ENCODE data around the gene SAMD11. TPM values are rescaled to one million over a fixed set of nuclear protein-coding genes. Genes with fewer than 3 reads are reported as not detected.

SAMD11 gene
- total and polyA plus RNA-seq, 2 of the 8 experiments (the other 6 are each of a cell fraction or from before 2014, with no cell fraction given), result 0.18 to 0.30 TPM

GRCh38 chr1:955474-955873 lies 31.8 kb downstream of the SAMD11 start:
- H2BK120ac ChIP-seq (replicated peaks; ENCODE audit: low read depth, low read length), result no peak overlapping the region
- H2BK12ac ChIP-seq (ENCODE audit: low read depth, low read length), result no peak overlapping the region
- DNase-seq (ENCODE audit: low read depth in 1 of 2, low spot score in 2 of 2) (no peak), FAIRE-seq (no peak)
- H3K56ac ChIP-seq (replicated peaks; ENCODE audit: insufficient read length, low read depth, low read length), result no peak overlapping the region
- H2BK15ac ChIP-seq (ENCODE audit: low read length), result no peak overlapping the region
- H3K27ac ChIP-seq (ENCODE audit: low read depth, low read length), result no peak overlapping the region
- ChIA-PET CTCF (ENCODE audit: partially characterized antibody) (interaction anchor here (1.0 to 2.1 kb wide), 8 partner anchors 9 to 109 kb away, joined by 3 to 5 read pairs (median 3); no protein-coding TSS in a partner anchor), POLR2A (ENCODE audit: partially characterized antibody) (interaction anchor here (8.8 kb wide), 1 partner anchor 13 kb away, joined by 65 read pairs; no protein-coding TSS in a partner anchor)
- no peak overlapping the region for H3K14ac ChIP-seq (ENCODE audit: insufficient read length)
- H2BK5ac ChIP-seq (ENCODE audit: low read depth, low read length), result no peak overlapping the region
- no peak overlapping the region for H2AFZ ChIP-seq (ENCODE audit: low read length)
- H2AK5ac ChIP-seq (ENCODE audit: low read depth, low read length), result no peak overlapping the region
- H3K9me3 ChIP-seq (ENCODE audit: insufficient read depth in 2 of 2, low read depth in 1 of 2, low read length in 1 of 2), result no peaks in the 10 kb centered on the region; a peak in 1 of 4 replicates
- no peak overlapping the region for H4K5ac ChIP-seq (ENCODE audit: insufficient read length, low read depth, low read length)
- H3K4ac ChIP-seq (replicated peaks; ENCODE audit: insufficient read length, low read depth, low read length), result no peak overlapping the region
- H3K4me1 ChIP-seq (replicated peaks in 1 of 4; ENCODE audit: control insufficient read depth in 3 of 4, insufficient read depth in 4 of 4, low read length in 3 of 4), result peaks cover 0 to 4% (median 0%) of the 10 kb centered on the region in 4 experiments; a peak in 1 of 7 replicates
- no peak overlapping the region for H3K18ac ChIP-seq (ENCODE audit: extremely low read depth, low read length)
- H4K8ac ChIP-seq (ENCODE audit: extremely low read depth, insufficient read depth, low read length), result no peak overlapping the region
- peaks cover 22 to 23% of the 10 kb centered on the region in 2 experiments for H4K20me1 ChIP-seq (replicated peaks in 1 of 2; ENCODE audit: control insufficient read depth in 1 of 2, insufficient read depth in 2 of 2, low read length in 2 of 2)
- H2BK20ac ChIP-seq (ENCODE audit: low read length), result no peak overlapping the region
- no peak overlapping the region for H3K9ac ChIP-seq (replicated peaks in 1 of 4; ENCODE audit: extremely low read depth in 1 of 4, low read depth in 3 of 4, low read length in 3 of 4)
- H3K79me1 ChIP-seq (ENCODE audit: low read depth, low read length), result peaks cover 14% of the 10 kb centered on the region
- H3K4me2 ChIP-seq (ENCODE audit: insufficient read depth in 1 of 2, low read depth in 2 of 2, low read length in 2 of 2), result no peak overlapping the region
- H3K23me2 ChIP-seq (ENCODE audit: low read depth, low read length), result peaks cover 6% of the 10 kb centered on the region
- H3K79me2 ChIP-seq (ENCODE audit: control insufficient read depth in 1 of 2, insufficient read depth in 2 of 2, low read length in 2 of 2), result peaks cover 0 to 14% of the 10 kb centered on the region in 2 experiments; a peak in 3 of 4 replicates
- no peak overlapping the region for H3K23ac ChIP-seq (ENCODE audit: insufficient read length)
- WGBS, 2 experiments (ENCODE audit: extremely low coverage in 1 of 2, insufficient coverage in 1 of 2, insufficient read length in 1 of 2, insufficient replicate concordance in 2 of 2, low coverage in 1 of 2, low lambda C conversion rate in 2 of 2, missing lambda C conversion rate in 1 of 2), result 100% methylated on average over 4 of the region's 6 CpGs; no CpG with 5 or more reads in 1 of the 2 experiments
- H3K4me3 ChIP-seq (ENCODE audit: extremely low read depth in 1 of 4, insufficient read depth in 2 of 4, low read depth in 3 of 4, low read length in 4 of 4), result no peak overlapping the region
- peaks cover 4 to 11% (median 8%) of the 10 kb centered on the region in 4 experiments for H3K27me3 ChIP-seq (replicated peaks in 1 of 4; ENCODE audit: control insufficient read depth in 3 of 4, extremely low read depth in 1 of 4, insufficient read depth in 3 of 4, low read length in 3 of 4)
- H3K36me3 ChIP-seq (ENCODE audit: control insufficient read depth in 2 of 4, insufficient read depth in 4 of 4, low read length in 3 of 4), result peaks cover 8 to 54% (median 34%) of the 10 kb centered on the region in 4 experiments; a peak in 7 of 8 replicates
- no peak overlapping the region for H4K91ac ChIP-seq (replicated peaks; ENCODE audit: insufficient read length, low read length)
- TF ChIP-seq ATF2 (IDR thresholded peaks at IDR 0.05; ENCODE audit: low read length) (no peak), SP2 (IDR thresholded peaks at IDR 0.05; ENCODE audit: low read length) (no peak), SIN3A (conservative IDR thresholded peaks at IDR 0.05 in 1 of 2, IDR thresholded peaks at IDR 0.05 in 1 of 2; ENCODE audit: low read depth in 1 of 2, low read length in 2 of 2) (no peak), RFX5 (IDR thresholded peaks at IDR 0.05; ENCODE audit: borderline replicate concordance, low read depth, low read length) (no peak), HDAC6 (IDR thresholded peaks at IDR 0.05; ENCODE audit: low read depth, low read length) (no peak), JUN (IDR thresholded peaks at IDR 0.05; ENCODE audit: low read depth, low read length) (no peak), CHD2 (IDR thresholded peaks at IDR 0.05; ENCODE audit: low read length) (no peak), EGR1 (IDR thresholded peaks at IDR 0.05; ENCODE audit: borderline replicate concordance, low read depth, low read length) (no peak)
- TF ChIP-seq, protein P1, sequence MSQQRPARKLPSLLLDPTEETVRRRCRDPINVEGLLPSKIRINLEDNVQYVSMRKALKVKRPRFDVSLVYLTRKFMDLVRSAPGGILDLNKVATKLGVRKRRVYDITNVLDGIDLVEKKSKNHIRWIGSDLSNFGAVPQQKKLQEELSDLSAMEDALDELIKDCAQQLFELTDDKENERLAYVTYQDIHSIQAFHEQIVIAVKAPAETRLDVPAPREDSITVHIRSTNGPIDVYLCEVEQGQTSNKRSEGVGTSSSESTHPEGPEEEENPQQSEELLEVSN (IDR thresholded peaks at IDR 0.05), result no peak
- TF ChIP-seq, protein P2, sequence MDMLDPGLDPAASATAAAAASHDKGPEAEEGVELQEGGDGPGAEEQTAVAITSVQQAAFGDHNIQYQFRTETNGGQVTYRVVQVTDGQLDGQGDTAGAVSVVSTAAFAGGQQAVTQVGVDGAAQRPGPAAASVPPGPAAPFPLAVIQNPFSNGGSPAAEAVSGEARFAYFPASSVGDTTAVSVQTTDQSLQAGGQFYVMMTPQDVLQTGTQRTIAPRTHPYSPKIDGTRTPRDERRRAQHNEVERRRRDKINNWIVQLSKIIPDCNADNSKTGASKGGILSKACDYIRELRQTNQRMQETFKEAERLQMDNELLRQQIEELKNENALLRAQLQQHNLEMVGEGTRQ (IDR thresholded peaks at IDR 0.05; ENCODE audit: low read length), result no peak
